Activated T-helper 1 cell treated with anti-CD3 and anti-CD28 coated beads, Interleukin-12 subunit alpha, Interleukin-12 subunit beta, Interleukin-2, Interleukin-4 antibody, amounts not matched to agents 30 ng/mL and 10 ng/mL and 1 ng/mL, durations not matched to agents 14 hours and 24 hours and 36 hours (primary cell): Measurements from ENCODE around the gene FYN. TPM values are rescaled to one million over a fixed set of nuclear protein-coding genes. Genes with fewer than 3 reads are reported as not detected.
"Not testable (repeated sequence)": the region's sequence is repeated elsewhere in the genome, so short reads cannot be mapped to it uniquely, and the experiment has no call there.

Experiments
- DNase-seq: peaks from one replicate; pipeline ENCODE4 v3.0.0; 2021; ENCODE audit warnings: low spot score
- H3K27ac Mint-ChIP-seq: one replicate; pipeline ENCODE4 v1.8.0; 2021; ENCODE audit warnings: mild to moderate bottlenecking, mixed read lengths
- H3K27me3 Mint-ChIP-seq: one replicate; pipeline ENCODE4 v1.8.0; 2022; ENCODE audit warnings: mild to moderate bottlenecking, moderate library complexity, mixed read lengths; ENCODE audit not compliant: insufficient read depth
- H3K36me3 Mint-ChIP-seq: one replicate; pipeline ENCODE4 v1.8.0; 2021; ENCODE audit warnings: low read depth, mixed read lengths
- H3K4me1 Mint-ChIP-seq: one replicate; pipeline ENCODE4 v1.8.0; 2021; ENCODE audit warnings: low read depth, mixed read lengths
- H3K4me3 Mint-ChIP-seq: one replicate; pipeline ENCODE4 v1.8.0; 2021; ENCODE audit warnings: mild to moderate bottlenecking, moderate library complexity, mixed read lengths
- H3K9me3 Mint-ChIP-seq: one replicate; pipeline ENCODE4 v1.8.0; 2021; ENCODE audit warnings: mixed read lengths
- intact Hi-C: fragments of 100-400 bp; cut with micrococcal nuclease; formaldehyde crosslinking; loops from one replicate; pipeline ENCODE4 v1.15.1; 2024
- total RNA-seq: library from RNA; stranded (reverse); gene quantifications from 2 replicates; pipeline ENCODE4 v1.2.3, GENCODE V29; 2022

Gene FYN
- total RNA-seq, 1 donor from 2014 or later, result 347 TPM

- Mint-ChIP-seq H3K36me3 (peaks cover 72% of the 10 kb centered on the region), H3K27me3 (no peaks in the 10 kb centered on the region), H3K4me3 (no peak overlapping the region), H3K9me3 (no peaks in the 10 kb centered on the region), H3K27ac (peak overlapping the region; percentile 82), H3K4me1 (peaks cover 16% of the 10 kb centered on the region)
- intact Hi-C loops, result no loop called here
- no peak for DNase-seq
These were observed 181.7 kb downstream of the FYN start for GRCh38 chr6:111691345-111692225.

- H3K27ac Mint-ChIP-seq, result no peak overlapping the region
- H3K4me1 Mint-ChIP-seq, result peaks cover 18% of the 10 kb centered on the region
- no peaks in the 10 kb centered on the region for H3K9me3 Mint-ChIP-seq
- no peak overlapping the region for H3K4me3 Mint-ChIP-seq
- intact Hi-C loops, result no loop called here
- DNase-seq, result no peak
- no peaks in the 10 kb centered on the region for H3K27me3 Mint-ChIP-seq
- H3K36me3 Mint-ChIP-seq, result peaks cover 69% of the 10 kb centered on the region
These were observed 183.3 kb downstream of the FYN start for GRCh38 chr6:111689946-111690345.

GRCh38 chr6:111689419-111689818 lies 183.8 kb downstream of the FYN start:
- no peak overlapping the region for H3K27ac Mint-ChIP-seq
- H3K4me1 Mint-ChIP-seq, result peaks cover 23% of the 10 kb centered on the region
- H3K27me3 Mint-ChIP-seq, result no peaks in the 10 kb centered on the region
- no peak for DNase-seq
- H3K4me3 Mint-ChIP-seq, result no peak overlapping the region
- no peaks in the 10 kb centered on the region for H3K9me3 Mint-ChIP-seq
- H3K36me3 Mint-ChIP-seq, result peaks cover 70% of the 10 kb centered on the region
- intact Hi-C loops, result no loop called here

DNA sequence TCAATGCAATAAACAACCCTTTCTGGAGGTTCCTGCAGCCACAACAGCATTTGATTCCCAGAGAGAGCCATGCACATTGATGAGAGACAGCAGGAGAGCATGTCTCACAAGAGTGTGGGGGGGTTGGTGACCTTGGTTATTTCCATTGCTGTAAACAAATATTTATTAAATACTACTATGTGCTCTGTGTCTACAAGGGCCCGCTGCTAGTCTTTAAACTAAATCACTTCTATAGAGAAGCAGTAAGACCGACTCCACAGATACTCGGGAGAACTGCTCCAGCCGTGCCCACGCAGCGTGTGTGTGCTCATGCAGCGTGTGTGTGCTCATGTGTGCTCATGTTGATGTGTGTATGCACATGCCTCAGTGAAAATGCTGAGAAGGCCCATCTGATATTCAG lies 184.9 kb downstream of the FYN start:
- no peaks in the 10 kb centered on the region for H3K27me3 Mint-ChIP-seq
- H3K36me3 Mint-ChIP-seq, result peaks cover 71% of the 10 kb centered on the region
- H3K27ac Mint-ChIP-seq, result no peak overlapping the region
- H3K4me1 Mint-ChIP-seq, result peaks cover 33% of the 10 kb centered on the region
- no peak for DNase-seq
- H3K9me3 Mint-ChIP-seq, result no peaks in the 10 kb centered on the region
- no peak overlapping the region for H3K4me3 Mint-ChIP-seq
- intact Hi-C loops, result no loop called here

DNA sequence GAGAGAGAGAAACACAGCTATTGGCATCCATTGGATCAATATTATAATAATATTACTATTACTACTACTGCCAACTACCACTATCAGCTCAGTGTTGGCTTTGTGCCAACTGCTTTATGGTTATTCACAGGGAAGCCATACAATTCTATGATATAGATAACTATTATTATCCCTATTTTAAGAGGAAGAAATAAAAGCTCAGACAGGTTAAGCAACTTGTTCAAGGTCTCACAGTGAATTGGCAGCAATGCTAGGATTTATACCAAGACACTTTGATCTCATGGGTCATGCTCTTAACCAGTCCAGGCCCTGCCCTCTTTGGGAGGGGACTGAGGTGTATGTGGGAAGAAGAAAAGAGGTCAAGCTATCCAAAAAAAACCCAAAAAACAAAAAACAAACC lies 185.6 kb downstream of the FYN start:
- H3K9me3 Mint-ChIP-seq, result no peaks in the 10 kb centered on the region
- no peaks in the 10 kb centered on the region for H3K27me3 Mint-ChIP-seq
- peaks cover 26% of the 10 kb centered on the region for H3K4me1 Mint-ChIP-seq
- intact Hi-C loops, result no loop called here
- H3K27ac Mint-ChIP-seq, result no peak overlapping the region
- H3K4me3 Mint-ChIP-seq, result no peak overlapping the region
- DNase-seq, result no peak
- peaks cover 70% of the 10 kb centered on the region for H3K36me3 Mint-ChIP-seq

GRCh38 chr6:111686932-111687266 lies 186.4 kb downstream of the FYN start:
- no peak for DNase-seq
- H3K27me3 Mint-ChIP-seq, result no peaks in the 10 kb centered on the region
- H3K4me1 Mint-ChIP-seq, result peaks cover 26% of the 10 kb centered on the region
- H3K27ac Mint-ChIP-seq, result no peak overlapping the region
- peaks cover 75% of the 10 kb centered on the region for H3K36me3 Mint-ChIP-seq
- no peaks in the 10 kb centered on the region for H3K9me3 Mint-ChIP-seq
- H3K4me3 Mint-ChIP-seq, result no peak overlapping the region
- intact Hi-C loops, result no loop called here

GRCh38 chr6:111686249-111686931 lies 186.9 kb downstream of the FYN start:
- peaks cover 74% of the 10 kb centered on the region for H3K36me3 Mint-ChIP-seq
- no peaks in the 10 kb centered on the region for H3K27me3 Mint-ChIP-seq
- intact Hi-C loops, result no loop called here
- peaks cover 26% of the 10 kb centered on the region for H3K4me1 Mint-ChIP-seq
- peak overlapping the region; percentile 68 for H3K27ac Mint-ChIP-seq
- H3K9me3 Mint-ChIP-seq, result no peaks in the 10 kb centered on the region
- H3K4me3 Mint-ChIP-seq, result no peak overlapping the region
- no peak for DNase-seq

DNA sequence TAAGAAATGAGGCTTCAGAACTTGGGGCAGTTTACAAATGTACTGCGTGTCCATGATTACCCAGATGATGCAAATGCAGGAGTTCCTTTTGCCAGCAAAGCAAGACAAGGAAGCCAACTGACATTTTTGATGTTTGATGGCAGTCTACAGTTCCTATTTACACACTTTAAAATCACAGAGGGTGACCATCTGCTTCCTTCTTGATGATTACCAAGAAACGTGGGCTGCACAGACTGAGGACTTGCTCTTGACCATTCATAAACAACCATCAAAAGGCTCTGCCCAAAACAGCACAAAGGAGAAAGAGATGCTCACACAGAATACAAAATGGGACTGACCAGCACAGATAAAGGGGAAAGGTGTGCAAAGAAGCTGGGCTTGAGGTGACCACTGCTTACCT lies 187.7 kb downstream of the FYN start:
- Mint-ChIP-seq H3K36me3 (peaks cover 68% of the 10 kb centered on the region), H3K4me3 (no peak overlapping the region), H3K27me3 (no peaks in the 10 kb centered on the region), H3K4me1 (peaks cover 26% of the 10 kb centered on the region), H3K27ac (no peak overlapping the region), H3K9me3 (no peaks in the 10 kb centered on the region)
- DNase-seq, result no peak
- intact Hi-C loops, result no loop called here

GRCh38 chr6:111685058-111685457 lies 188.2 kb downstream of the FYN start:
- no peaks in the 10 kb centered on the region for H3K27me3 Mint-ChIP-seq
- H3K36me3 Mint-ChIP-seq, result peaks cover 69% of the 10 kb centered on the region
- no peak for DNase-seq
- H3K9me3 Mint-ChIP-seq, result no peaks in the 10 kb centered on the region
- intact Hi-C loops, result no loop called here
- no peak overlapping the region for H3K4me3 Mint-ChIP-seq
- H3K4me1 Mint-ChIP-seq, result peaks cover 26% of the 10 kb centered on the region
- peak overlapping the region; percentile 40 for H3K27ac Mint-ChIP-seq

- Mint-ChIP-seq H3K9me3 (no peaks in the 10 kb centered on the region), H3K4me1 (peaks cover 31% of the 10 kb centered on the region), H3K4me3 (no peak overlapping the region), H3K36me3 (peaks cover 70% of the 10 kb centered on the region), H3K27ac (peak overlapping the region; percentile 68), H3K27me3 (no peaks in the 10 kb centered on the region)
- DNase-seq, result no peak
- intact Hi-C loops, result no loop called here
These were observed 189.4 kb downstream of the FYN start for GRCh38 chr6:111683749-111684267.

DNA sequence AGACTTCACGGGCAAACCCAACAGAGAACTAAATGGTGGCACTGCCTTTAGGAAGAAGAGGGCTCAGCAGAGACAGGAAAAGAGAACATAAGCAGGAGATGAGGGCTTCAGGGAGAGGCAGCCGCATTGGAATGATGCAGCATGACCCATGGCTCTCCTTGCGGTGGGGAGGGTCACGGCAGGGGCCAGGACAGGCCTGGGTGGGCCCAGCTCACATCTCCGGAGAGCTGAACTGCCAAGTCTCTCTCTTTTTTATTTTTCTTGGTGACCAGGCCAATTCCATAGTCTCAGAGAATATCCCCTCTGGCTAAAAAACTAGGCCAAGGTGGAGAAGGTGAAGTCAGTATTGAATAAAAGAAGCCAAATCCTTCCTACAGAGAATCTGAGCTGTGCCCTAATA lies 190.1 kb downstream of the FYN start:
- Mint-ChIP-seq H3K27me3 (no peaks in the 10 kb centered on the region), H3K9me3 (no peaks in the 10 kb centered on the region), H3K4me3 (no peak overlapping the region), H3K27ac (no peak overlapping the region), H3K4me1 (peaks cover 32% of the 10 kb centered on the region), H3K36me3 (peaks cover 71% of the 10 kb centered on the region)
- no peak for DNase-seq
- intact Hi-C loops, result no loop called here

DNA sequence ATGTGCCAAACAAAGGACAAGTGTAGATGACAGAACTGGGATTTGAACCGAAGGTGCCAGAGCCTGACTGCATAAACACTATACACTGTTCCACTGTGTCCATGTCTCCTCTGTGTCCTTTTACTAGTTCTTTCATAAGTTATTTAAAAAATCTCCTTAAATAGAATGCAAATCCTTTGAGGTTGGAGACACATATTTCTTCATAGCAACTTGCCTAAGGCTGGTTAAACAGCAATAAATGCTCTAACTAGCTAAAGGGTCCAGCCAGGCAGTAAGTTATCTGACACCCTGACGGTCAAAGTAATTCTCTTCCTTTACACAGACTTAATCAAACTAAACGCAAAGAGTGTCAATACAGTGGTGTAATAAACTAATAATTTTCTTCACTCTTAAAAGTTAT lies 191.4 kb downstream of the FYN start:
- Mint-ChIP-seq H3K9me3 (no peaks in the 10 kb centered on the region), H3K27me3 (no peaks in the 10 kb centered on the region), H3K27ac (no peak overlapping the region), H3K4me3 (no peak overlapping the region), H3K36me3 (peaks cover 65% of the 10 kb centered on the region), H3K4me1 (peaks cover 27% of the 10 kb centered on the region)
- DNase-seq, result no peak
- intact Hi-C loops, result no loop called here

DNA sequence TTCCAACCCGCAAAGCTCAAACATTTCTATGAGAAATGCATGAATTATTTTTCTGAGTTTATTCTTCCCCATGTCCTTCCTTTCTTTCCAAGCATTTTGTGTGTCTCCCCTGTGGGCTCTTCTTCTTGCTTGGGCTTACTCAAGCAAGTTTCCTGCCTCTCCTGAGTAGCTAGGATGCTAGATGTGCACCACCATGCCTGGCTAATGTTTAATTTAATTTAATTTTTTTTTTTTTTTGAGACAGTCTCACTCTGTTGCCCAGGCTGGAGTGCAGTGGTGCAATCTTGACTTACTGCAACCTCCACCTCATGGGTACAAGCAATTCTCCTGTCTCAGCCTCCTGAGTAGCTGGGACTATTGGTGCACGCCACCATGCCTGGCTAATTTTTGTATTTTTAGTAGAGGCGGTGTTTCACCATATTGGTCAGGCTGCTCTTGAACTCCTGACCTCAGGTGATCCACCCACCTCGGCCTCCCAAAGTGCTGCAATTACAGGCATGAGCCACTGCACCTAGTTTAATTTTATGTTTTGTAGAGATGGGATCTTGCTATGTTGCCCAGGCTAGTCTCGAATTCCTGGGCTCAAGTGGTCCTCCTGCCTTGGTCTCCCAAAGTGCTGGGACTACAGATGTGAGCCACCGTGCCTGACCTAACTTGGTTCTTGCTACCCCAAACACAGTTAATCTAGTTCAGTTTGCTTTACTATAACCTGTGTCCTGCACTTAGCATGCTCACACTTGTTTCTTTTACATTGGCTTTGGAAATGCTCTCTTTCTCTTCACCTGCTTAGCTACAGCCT lies 192.2 kb downstream of the FYN start:
- H3K9me3 Mint-ChIP-seq, H3K27me3 Mint-ChIP-seq, H3K27ac Mint-ChIP-seq, DNase-seq, intact Hi-C loops, H3K4me3 Mint-ChIP-seq: not testable (repeated sequence)
- peaks cover 67% of the 10 kb centered on the region for H3K36me3 Mint-ChIP-seq
- peaks cover 27% of the 10 kb centered on the region for H3K4me1 Mint-ChIP-seq
